Heart right ventricle (tissue), 16 donors: Measurements from ENCODE around the gene LMNTD2. TPM values are rescaled to one million over a fixed set of nuclear protein-coding genes. Genes with fewer than 3 reads are reported as not detected.

ENCODE experiments used
- ATAC-seq, 8 donors: fragments of 200-7000 bp; cut with Tn5 transposase; one replicate each; pipeline ENCODE4 v1.9.1; 2020; ENCODE audit warnings: mild to moderate bottlenecking in 8 of 8, moderate library complexity in 8 of 8, moderate number of reproducible peaks in 1 of 8
- DNase-seq, 2 donors: peaks; one replicate each; pipeline ENCODE4 v3.0.0-alpha.2; 2020
- H3K27ac ChIP-seq, 10 donors: fragments of 200-600 bp; sonication (generic) in 2 of 10; one replicate each; pipeline versions ENCODE4 v1.5.0 to v1.8.0; 2020 to 2022; ENCODE audit warnings: mild to moderate bottlenecking in 3 of 10
- H3K27me3 ChIP-seq, 7 donors: fragments of 200-600 bp; one replicate each; pipeline ENCODE4 v1.8.0; 2021 to 2022; ENCODE audit warnings: mild to moderate bottlenecking in 2 of 7
- H3K36me3 ChIP-seq, 9 donors: fragments of 200-600 bp; sonication (generic) in 1 of 9; one replicate each; pipeline versions ENCODE4 v1.5.0 to v1.8.0; 2020 to 2022; ENCODE audit warnings: mild to moderate bottlenecking in 2 of 9
- H3K4me1 ChIP-seq, 9 donors: fragments of 200-600 bp; sonication (generic) in 1 of 9; one replicate each; pipeline versions ENCODE4 v1.5.0 to v1.8.0; 2020 to 2022; ENCODE audit warnings: mild to moderate bottlenecking in 4 of 9
- H3K4me3 ChIP-seq, 10 donors: fragments of 200-600 bp; sonication (generic) in 2 of 10; one replicate each; pipeline versions ENCODE4 v1.5.0 to v1.8.0; 2020 to 2022; ENCODE audit warnings: mild to moderate bottlenecking in 7 of 10, moderate library complexity in 2 of 10
- H3K9me3 ChIP-seq, 11 donors: fragments of 200-600 bp in 10 of 11; sonication (generic) in 2 of 11; one replicate each; pipeline versions ENCODE4 v1.5.0 to v1.8.0; 2013 to 2022; ENCODE audit warnings: mild to moderate bottlenecking in 2 of 11, control low read depth in 1 of 11, moderate library complexity in 1 of 11
- CTCF ChIP-seq, 9 donors: fragments of 200-600 bp; sonication (generic) in 2 of 9; IDR thresholded peaks; one replicate each; pipeline versions ENCODE4 v1.5.0 to v1.8.0; 2021 to 2022; ENCODE audit warnings: antibody characterized with exemption in 9 of 9, mild to moderate bottlenecking in 5 of 9, moderate library complexity in 1 of 9
- WGBS, 2 donors: extraction: QIAGEN DNeasy Blood & Tissue Kit; methylation state at CpG; one replicate each; pipeline ENCODE4 v1.1.7; 2013; ENCODE audit warnings: inconsistent platforms in 1 of 2; 5-methylcytosine and 5-hydroxymethylcytosine counted together
- intact Hi-C, 10 donors: fragments of 100-400 bp; cut with DNase I; formaldehyde crosslinking; loops; one replicate each; pipeline versions ENCODE4 v1.11.1 to v1.14.2; 2022
- polyA plus RNA-seq, 2 donors: library from polyadenylated mRNA; stranded (reverse); fragments of 200-250 nt; gene quantifications; one replicate each; pipeline ENCODE4 v1.2.3, GENCODE V29; 2013
- total RNA-seq, 10 donors: library from RNA; stranded (reverse); fragmentation: NEBNext Ultra II Directional in 3 of 10; extraction: Animal tissue kit (Norgen Biotek cat#: 25700) in 3 of 10; gene quantifications; one replicate each; pipeline versions ENCODE4 v1.2.1 to v1.2.4, GENCODE V29; 2021 to 2023
- donor health status: Arrhythmogenic right ventricular cardiomyopathy.
- donor health status: ischemic (EF 13 %, LVEDD 7.1; RV severe dilation, severe dysfunction).
- donor health status: healthy with polysubstance abuse.
- donor health status: DM: no; HTN: yes; CAD: no.
- donor health status: DM: no; HTN: no; CAD: no.
- donor health status: ischemic (EF 25% LVEDD 6.9; RV normal size, moderate dysfunction).
- donor health status: ischemic (EF 25% LVEDD 5.7; RV mildly dilated, moderate dysfunction).
- donor health status: healthy.
- donor health status: DM: yes; HTN: yes; CAD: no.
- donor health status: Ischemic cardiomyopathy.
- donor health status: ischemic (EF 35%, LVEDD 5.7; RV mildly dilated, moderate dysfunction).
- donor health status: nonischemic (EF 11% LVEDD 7.7; RV severe dilation, severe dysfunction).
- donor health status: DM: yes; HTN: yes; CAD: no.
- donor health status: PGD.
- donor health status: ischemic (EF 29% LVEDD 5.4; RV normal size, mild dysfunction).
- donor health status: nonischemic (EF 23%, LVEDD 6.1; RV moderate dilation, normal function).

Gene LMNTD2
- total and polyA plus RNA-seq, 12 donors, result 0.30 to 1.4 (median 0.45) TPM; not detected in 2

- Histone ChIP-seq H3K27ac (no peak overlapping the region), H3K9me3 (no peaks in the 10 kb centered on the region), H3K27me3 (peaks cover 0 to 25% (median 14%) of the 10 kb centered on the region in 7 donors), H3K4me1 (peaks cover 15 to 34% (median 32%) of the 10 kb centered on the region in 9 donors), H3K36me3 (peaks cover 0 to 5% (median 0%) of the 10 kb centered on the region in 9 donors), H3K4me3 (no peak overlapping the region)
- ATAC-seq, result no peak
- no peak for DNase-seq
- TF ChIP-seq CTCF (IDR thresholded peaks at IDR 0.05), result no peak
- 90 to 91% methylated on average over 20 of the region's 20 CpGs for WGBS, 2 donors
- intact Hi-C loops, result loop anchor here in 1 of 10 donors (10.0 kb wide), 1 partner anchor 86 kb away; the partner anchor contains the start of genes CDHR5 and SCT
These were observed 22.0 kb downstream of the LMNTD2 start for GRCh38 chr11:538431-539051.

GRCh38 chr11:537622-538430 is 22.7 kb downstream of the LMNTD2 start:
- no peaks in the 10 kb centered on the region for H3K9me3 ChIP-seq
- ATAC-seq (no peak), DNase-seq (no peak)
- WGBS, 2 donors, result 48 to 56% methylated on average over 18 to 19 of the region's 19 CpGs
- H3K27ac ChIP-seq, result peak overlapping the region in 1 of 10 donors; percentile 56
- peaks cover 0 to 25% (median 14%) of the 10 kb centered on the region in 7 donors for H3K27me3 ChIP-seq
- H3K4me3 ChIP-seq, result peak overlapping the region in 9 of 10 donors; percentile 4 to 86 (median 76)
- intact Hi-C loops, result loop anchor here in 1 of 10 donors (10.0 kb wide), 1 partner anchor 87 kb away; the partner anchor contains the start of genes CDHR5 and SCT
- no peak for TF ChIP-seq CTCF (IDR thresholded peaks at IDR 0.05)
- peaks cover 0 to 12% (median 6%) of the 10 kb centered on the region in 9 donors for H3K36me3 ChIP-seq
- H3K4me1 ChIP-seq, result peaks cover 15 to 41% (median 35%) of the 10 kb centered on the region in 9 donors

GRCh38 chr11:536841-537621 is 23.5 kb downstream of the LMNTD2 start, which contains the start of gene LRRC56:
TSS of gene LRRC56 (plus strand) at chr11:537527. CDS start at chr11:540685, 3,158 bp downstream.
- Histone ChIP-seq H3K9me3 (no peaks in the 10 kb centered on the region), H3K36me3 (peaks cover 0 to 20% (median 14%) of the 10 kb centered on the region in 9 donors), H3K27me3 (peaks cover 0 to 25% (median 14%) of the 10 kb centered on the region in 7 donors), H3K4me3 (peak within 1 kb of the TSS in 9 of 10 donors; percentile 4 to 86 (median 76)), H3K27ac (peak within 1 kb of the TSS in 2 of 10 donors; percentile 56 to 84), H3K4me1 (peaks cover 15 to 49% (median 39%) of the 10 kb centered on the region in 9 donors)
- no peak for TF ChIP-seq CTCF (IDR thresholded peaks at IDR 0.05)
- peak; percentile 61 to 80 for DNase-seq
- ATAC-seq, result peak in 6 of 8 donors; percentile 5 to 35 (median 18)
- intact Hi-C loops, result loop anchor here in 1 of 10 donors (10.0 kb wide), 1 partner anchor 88 kb away; the partner anchor contains the start of genes CDHR5 and SCT
- WGBS, 2 donors, result 2 to 5% methylated on average over 93 of the region's 93 CpGs
